GM18498 (cell line): ENCODE results near the gene HMG20B.

Experiments used
- ATAC-seq: cut with Tn5 transposase; IDR thresholded peaks from one replicate; pipeline ENCODE4 v1.9.1; 2021; ENCODE audit warnings: mild to moderate bottlenecking, moderate library complexity; ENCODE audit not compliant: unreplicated experiment

Gene HMG20B

GRCh38 chr19:3536429-3537100 lies 36.2 kb upstream of the HMG20B start:
- ATAC-seq, result no peak

GRCh38 chr19:3537101-3537437 lies 35.7 kb upstream of the HMG20B start:
- no peak for ATAC-seq

GRCh38 chr19:3537438-3538240 lies 35.1 kb upstream of the HMG20B start:
- no peak for ATAC-seq

GRCh38 chr19:3538258-3538929 lies 34.4 kb upstream of the HMG20B start:
- ATAC-seq, result no peak

GRCh38 chr19:3538965-3539755 lies 33.6 kb upstream of the HMG20B start, which contains the start of gene TEKTIP1:
TEKTIP1 (plus strand) TSS chr19:3539174; CDS start chr19:3539178, 4 bp downstream.
- ATAC-seq, result no peak

GRCh38 chr19:3539756-3540118 lies 33.0 kb upstream of the HMG20B start:
- ATAC-seq, result no peak

GRCh38 chr19:3543150-3544057 lies 29.3 kb upstream of the HMG20B start:
- no peak for ATAC-seq

GRCh38 chr19:3544058-3544376 lies 28.7 kb upstream of the HMG20B start:
- no peak for ATAC-seq

GRCh38 chr19:3544742-3545668 lies 27.7 kb upstream of the HMG20B start:
- ATAC-seq, result no peak

GRCh38 chr19:3545669-3546034 lies 27.1 kb upstream of the HMG20B start:
- no peak for ATAC-seq

GRCh38 chr19:3546119-3546518 lies 26.6 kb upstream of the HMG20B start:
- no peak for ATAC-seq

GRCh38 chr19:3547301-3547731 lies 25.4 kb upstream of the HMG20B start:
- no peak for ATAC-seq

GRCh38 chr19:3547767-3548282 lies 24.9 kb upstream of the HMG20B start:
- ATAC-seq, result no peak

GRCh38 chr19:3548606-3549005 lies 24.1 kb upstream of the HMG20B start:
- no peak for ATAC-seq

GRCh38 chr19:3549816-3550215 lies 22.9 kb upstream of the HMG20B start:
- no peak for ATAC-seq

GRCh38 chr19:3550947-3551791 lies 21.6 kb upstream of the HMG20B start:
- no peak for ATAC-seq

GRCh38 chr19:3551792-3552095 lies 21.0 kb upstream of the HMG20B start:
- no peak for ATAC-seq
